ENCODE data around the gene FAM163A.

GRCh38 chr1:179828554-179829110, 85.5 kb downstream of the FAM163A start:
- TF ChIP-seq EP300 (IDR thresholded peaks at IDR 0.05) (no peak), CTCF (IDR thresholded peaks at IDR 0.05) (no peak)
